ENCODE measurements around the gene GPAM.
"Not testable (repeated sequence)": the region's sequence is repeated elsewhere in the genome, so short reads cannot be mapped to it uniquely, and the experiment has no call there.

The GPAM gene

GRCh38 chr10:112215342-112215774 is 31.8 kb upstream of the GPAM start:
- DNase-seq (ENCODE audit: low spot score), result no peak

DNA sequence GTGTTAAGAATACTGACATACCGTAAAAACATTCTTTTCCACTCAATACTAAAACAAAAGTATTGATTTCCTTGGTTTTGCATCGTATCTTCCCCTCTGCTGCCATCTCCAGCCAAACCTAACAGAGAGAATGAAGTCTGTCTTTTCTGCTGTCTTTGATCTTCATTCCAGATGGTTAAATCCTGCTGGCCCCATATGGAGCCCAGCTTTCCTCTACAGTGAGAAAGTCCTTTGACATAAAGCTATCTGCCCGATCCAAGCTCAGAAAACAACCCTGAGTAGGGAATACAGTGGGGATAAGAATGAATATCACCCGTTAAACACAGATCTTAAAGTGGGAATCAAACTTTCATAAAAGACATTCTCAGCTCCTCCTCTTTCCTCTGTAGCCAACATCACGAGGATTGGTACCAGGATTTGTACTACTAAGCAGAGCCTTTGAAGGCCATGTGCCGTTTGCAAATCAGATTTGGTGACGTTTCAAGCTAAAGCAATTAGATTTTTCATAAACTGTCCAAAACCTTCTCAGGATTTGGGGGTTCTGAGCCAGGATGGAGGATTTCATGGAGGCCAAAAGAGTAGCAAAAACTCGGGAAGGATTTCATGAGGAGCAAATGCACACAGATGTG is 30.8 kb upstream of the GPAM start:
- no peak for DNase-seq (ENCODE audit: low spot score)

DNA sequence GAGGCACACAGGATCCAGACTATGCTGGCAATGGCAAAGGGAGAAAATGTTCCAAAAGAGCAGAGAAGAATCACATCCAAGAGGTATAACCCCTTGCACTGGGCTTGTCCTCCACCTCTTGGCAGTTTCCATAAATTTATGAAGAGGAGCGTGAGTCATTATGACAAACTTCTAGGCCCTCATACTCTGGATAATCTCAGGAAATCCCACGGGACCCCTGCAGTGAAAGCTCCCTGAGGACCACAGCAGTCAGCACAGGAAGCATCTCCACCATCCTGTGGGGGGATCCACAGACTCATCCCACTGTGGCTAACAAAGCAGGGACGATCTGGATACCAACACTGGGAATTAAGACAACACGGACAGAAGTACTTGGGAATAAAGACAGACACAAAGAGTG is 30.3 kb upstream of the GPAM start:
- peak; percentile 17 for DNase-seq (ENCODE audit: low spot score)

DNA sequence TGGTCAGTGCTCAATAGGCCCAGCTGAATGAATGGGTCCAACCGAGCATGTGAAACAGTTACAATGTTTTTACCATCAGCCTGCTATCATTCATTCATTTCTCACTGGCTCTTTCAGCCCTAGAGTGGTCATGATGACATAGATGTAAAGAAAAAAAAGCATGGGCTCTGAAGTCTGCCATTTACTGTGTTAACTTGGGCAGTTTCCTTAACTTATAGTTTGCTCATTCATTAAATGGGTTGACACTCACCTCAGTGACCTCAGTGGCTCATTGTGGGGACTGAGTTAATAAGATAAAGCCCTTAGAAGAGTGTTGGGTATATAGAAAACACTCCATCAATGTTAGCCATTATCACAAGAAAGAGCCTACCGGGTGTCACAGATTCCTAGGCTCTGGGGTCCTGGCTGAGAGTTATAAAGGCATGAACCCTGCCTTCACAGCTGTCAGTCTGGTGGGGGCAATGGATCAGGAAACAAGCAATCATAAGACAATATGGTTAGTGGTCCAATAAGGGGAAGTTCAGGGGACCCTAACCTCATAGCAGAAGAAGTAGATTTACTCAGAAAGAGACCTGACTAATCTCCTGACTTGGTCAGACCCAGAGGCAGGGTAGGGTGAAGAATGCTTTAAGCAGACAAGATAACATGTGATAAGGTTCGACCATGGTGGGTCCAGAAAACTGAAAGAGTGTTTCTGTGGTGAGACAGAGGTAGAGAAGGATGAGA is 29.7 kb upstream of the GPAM start:
- no peak for DNase-seq (ENCODE audit: low spot score)

DNA sequence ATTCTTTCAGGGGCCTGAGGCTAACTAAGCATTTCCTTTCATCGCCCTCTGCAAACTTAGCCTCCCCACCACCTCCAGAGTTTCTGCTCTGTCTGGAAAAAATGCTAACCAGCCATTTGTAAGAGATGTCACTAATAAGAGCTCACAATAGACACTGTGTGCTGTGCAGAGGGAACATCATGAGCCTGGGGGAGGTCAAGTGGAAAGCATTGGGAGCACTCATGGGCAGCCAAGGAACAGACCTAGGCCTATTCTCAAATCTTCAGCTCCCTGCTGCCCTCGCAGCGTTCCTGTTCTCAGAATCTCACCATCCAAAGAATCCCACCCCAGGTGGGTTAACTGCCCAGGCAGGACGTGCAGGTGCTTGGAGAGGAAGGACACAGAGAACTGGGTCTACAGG is 27.1 kb upstream of the GPAM start:
- no peak for DNase-seq (ENCODE audit: low spot score)

GRCh38 chr10:112209684-112210131 is 26.1 kb upstream of the GPAM start:
- peak; percentile 50 for DNase-seq (ENCODE audit: low spot score)

DNA sequence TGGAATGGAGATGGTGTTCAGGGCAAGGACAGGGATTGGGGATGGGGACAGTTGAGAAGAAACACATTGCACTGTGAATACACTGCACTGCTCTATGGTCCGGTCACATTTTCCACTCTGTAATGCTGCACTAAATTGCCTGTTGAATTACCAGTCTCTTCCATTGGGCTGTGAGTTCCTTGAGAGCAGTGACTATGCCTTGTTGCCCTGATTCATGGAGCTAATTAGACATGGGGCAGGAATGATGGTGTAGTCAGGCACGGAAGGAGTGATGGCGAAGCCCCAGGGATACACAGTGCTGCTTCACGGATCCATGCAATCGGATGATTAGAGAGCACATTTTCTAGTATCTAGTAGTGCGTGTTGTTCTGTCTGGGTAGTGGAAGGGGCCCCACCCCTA is 25.4 kb upstream of the GPAM start:
- DNase-seq (ENCODE audit: low spot score), result peak; percentile 74

DNA sequence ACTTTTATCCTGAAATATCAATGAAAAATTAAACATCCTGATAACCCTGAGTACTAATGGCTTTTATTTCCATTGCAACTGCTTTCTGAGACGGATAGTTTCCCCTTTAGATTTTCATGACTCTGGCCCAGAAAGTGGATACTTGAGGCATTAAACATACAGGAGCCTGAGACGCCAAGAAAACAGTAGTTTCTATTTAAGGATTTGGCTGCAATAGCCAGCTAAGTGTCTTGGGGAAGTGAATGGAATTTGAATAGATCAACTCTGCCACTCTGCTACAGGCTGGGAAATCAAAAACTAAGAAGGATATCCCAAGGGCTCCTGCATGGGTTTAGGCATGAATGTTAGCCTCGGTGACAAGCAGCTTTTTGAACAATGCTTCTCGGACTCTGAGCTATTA is 24.7 kb upstream of the GPAM start:
- DNase-seq (ENCODE audit: low spot score), result peak; percentile 50

GRCh38 chr10:112203328-112204076 is 19.9 kb upstream of the GPAM start:
- DNase-seq (ENCODE audit: low spot score), result no peak

GRCh38 chr10:112202561-112203241 is 19.1 kb upstream of the GPAM start:
- DNase-seq (ENCODE audit: low spot score), result peak; percentile 73

DNA sequence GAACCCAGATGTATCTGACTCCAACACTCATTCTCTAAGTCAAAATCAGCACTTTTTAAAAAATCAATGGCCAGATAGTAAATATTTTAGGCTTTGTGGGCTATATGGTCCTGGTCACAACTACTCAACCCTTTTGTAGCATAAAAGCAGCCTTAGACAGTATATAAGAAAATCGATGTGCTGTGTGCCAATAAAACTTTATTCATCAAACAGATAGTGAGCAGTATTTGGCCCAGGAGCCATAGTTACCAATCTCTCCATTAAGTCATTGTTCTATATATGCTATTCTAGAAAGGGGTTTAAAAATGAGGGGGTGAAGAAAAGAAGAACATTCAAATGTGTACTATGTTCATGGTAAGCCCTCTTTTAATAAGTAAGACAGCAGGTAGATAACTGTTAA is 18.5 kb upstream of the GPAM start:
- DNase-seq (ENCODE audit: low spot score), result no peak

DNA sequence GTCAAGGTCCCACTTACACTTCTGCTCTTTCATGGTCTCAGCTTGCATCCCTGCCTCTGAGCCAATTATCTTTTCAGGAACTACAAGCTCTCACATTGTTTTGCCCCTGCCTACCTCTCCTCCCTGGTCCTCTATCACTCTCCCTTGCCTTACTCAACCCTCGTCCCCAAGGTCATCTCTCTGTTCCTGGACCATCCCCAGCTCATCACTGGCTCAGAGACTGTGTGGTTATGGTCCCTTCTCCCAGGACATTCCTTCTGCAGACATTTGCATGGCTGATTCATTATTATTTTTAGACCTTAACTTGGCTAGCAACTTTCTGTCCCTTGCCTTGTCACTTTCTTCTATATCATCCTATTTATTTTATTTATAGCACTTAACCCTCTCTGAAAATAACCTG is 17.8 kb upstream of the GPAM start:
- no peak for DNase-seq (ENCODE audit: low spot score)

- not testable (repeated sequence) for DNase-seq (ENCODE audit: low spot score)
These were observed 16.7 kb upstream of the GPAM start for GRCh38 chr10:112200259-112200658.

DNA sequence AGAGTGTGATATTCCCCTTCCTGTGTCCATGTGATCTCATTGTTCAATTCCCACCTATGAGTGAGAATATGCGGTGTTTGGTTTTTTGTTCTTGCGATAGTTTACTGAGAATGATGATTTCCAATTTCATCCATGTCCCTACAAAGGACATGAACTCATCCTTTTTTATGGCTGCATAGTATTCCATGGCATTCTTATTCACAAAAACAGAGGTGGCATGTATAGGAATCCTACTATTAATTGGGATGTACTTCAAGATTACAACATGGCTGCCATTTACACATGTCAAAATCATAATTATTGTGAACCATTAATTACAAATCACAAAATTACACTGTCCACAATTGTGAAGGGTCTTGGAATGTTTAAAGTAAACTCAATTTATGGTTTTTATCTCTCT is 14.1 kb upstream of the GPAM start:
- not testable (repeated sequence) for DNase-seq (ENCODE audit: low spot score)

DNA sequence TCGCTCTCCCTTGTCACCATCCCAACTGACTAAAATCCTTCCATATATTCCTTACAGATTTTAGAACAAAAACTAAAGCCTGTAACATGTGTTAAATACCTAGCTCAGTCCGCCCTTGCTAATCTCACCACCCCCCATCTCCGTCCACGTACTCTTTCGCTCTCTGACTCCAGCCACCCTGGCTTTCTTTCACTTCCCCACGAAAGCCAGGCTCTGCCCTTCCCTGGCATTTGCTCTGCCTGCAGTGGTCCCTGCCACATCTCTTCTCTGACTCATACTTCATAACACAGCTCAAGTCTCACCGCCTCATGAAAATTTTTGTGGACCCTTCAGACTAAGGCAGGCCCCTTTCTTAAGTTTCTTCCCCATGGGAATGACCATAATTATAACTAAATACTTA is 11.7 kb upstream of the GPAM start:
- DNase-seq (ENCODE audit: low spot score), result no peak

- DNase-seq (ENCODE audit: low spot score), result no peak
These were observed 8.2 kb upstream of the GPAM start for GRCh38 chr10:112191791-112192190.

GRCh38 chr10:112191041-112191590 is 7.6 kb upstream of the GPAM start:
- no peak for DNase-seq (ENCODE audit: low spot score)

DNA sequence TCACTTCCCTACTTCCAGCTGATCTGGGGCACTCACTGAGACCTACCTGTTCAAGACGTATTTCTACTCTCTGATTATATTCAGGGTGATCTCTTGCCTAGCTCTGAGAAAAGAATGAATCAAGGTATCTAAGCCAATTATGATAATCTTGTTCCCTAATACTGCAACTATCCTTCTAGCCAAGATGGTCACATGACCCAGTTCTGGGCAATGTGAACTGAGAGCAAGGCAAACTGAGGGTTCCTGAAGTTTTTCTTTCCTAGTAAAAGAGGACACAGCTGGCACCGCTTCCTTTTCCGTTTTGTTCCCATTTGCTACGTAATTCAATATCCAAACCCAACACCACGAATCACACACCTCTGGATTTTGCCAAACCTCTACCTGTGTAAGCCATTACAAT is 5.9 kb upstream of the GPAM start:
- DNase-seq (ENCODE audit: low spot score), result no peak

DNA sequence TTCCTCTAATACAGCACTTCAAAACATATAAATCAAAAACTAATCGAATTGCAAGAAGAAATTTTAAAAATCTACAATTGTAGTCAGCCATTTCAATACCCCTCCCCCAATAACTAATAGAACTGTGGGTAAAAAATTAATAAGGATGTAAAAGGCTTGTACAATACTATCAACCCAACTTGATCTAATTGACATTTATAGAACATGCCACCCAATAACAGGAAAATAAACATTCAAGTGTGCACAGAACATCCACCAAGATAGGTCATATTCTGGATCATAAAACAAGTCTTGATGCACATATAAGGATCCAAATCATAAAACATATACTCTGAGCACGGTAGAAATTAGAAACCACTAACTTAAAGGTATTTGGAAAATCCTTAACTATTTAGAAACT is 4.0 kb upstream of the GPAM start:
- DNase-seq (ENCODE audit: low spot score), result no peak

- DNase-seq (ENCODE audit: low spot score), result no peak
These were observed 2.4 kb upstream of the GPAM start for GRCh38 chr10:112185959-112186358.

DNA sequence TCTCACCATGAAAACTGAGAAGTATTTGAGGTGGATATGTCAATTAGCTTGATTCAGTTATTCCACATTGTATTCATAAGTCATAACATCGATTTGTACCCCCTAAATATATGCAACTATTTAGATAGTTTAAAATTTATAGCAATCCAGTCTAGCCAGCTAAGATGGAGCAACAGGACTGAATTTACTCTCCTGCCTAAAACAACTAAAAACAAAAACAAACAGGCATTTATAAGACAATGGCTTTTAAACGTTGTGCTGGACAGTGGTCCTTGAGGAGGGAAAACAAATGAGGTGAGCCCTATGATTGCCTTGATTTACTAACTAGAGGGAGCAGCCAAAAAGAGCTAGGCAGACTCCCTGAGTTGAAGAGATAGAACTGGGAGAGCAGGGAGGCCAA is 814 bp upstream of the GPAM start:
- DNase-seq (ENCODE audit: low spot score), result no peak

DNA sequence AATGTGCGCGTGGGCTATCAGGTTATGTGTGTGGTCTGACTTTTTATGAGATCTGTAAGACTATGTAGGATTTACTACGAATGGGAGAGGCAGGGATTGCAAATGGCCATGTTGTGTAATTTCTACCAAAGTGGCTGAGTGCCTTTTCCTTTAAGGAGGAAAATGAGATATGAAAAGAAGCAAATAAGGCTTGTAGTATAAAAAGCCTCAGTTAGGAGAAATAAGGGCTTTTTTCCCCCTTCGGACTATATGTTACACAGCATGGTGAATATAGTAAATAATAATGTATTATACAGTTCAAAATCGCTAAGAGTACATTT is 447 bp upstream of the GPAM start:
- DNase-seq (ENCODE audit: low spot score), result no peak

All from AG20443 (cell line).